ENCODE measurements around the gene RIMS1.

DNA sequence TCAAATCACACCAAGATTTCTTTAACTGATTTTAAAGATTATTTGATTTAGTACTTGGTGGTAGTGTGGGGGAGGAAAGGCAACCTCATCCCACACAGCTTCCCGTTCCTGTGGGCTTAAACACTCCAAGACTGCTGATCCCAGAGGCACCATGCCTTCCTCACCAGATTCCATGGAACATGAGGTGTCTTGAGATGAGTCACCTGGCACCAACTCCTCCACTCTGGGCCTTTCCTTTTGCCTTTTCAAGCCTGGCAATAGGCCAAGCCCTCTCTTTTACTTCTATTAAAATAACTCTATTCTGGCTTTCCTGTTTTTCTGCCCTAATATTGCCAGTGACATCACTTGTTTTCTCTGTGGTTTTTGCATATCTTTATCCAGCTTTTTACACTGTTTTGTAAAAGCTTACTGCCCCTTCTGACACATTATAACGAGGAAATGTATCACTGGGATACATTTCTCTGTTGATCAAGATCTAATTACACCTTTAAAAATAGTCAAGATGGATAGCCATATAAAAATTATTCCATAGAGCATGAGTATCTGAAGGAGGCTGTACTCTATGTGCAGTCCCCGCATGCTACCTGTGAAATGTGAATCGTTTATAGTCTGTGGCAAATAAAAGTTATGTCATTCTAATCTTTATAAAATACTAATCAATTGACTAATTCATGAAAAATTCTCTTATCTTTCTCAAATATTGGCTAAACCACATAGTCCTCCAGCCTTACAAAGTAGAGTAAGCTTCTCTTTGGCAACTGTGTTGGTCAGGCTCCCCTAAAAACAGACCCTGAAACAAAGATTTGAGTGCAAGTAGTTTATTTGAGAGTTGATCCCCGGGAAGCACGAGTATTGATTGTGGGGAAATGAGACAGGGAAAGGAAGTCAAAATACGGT, 477.7 kb downstream of the RIMS1 start:
- TF ChIP-seq GABPA (IDR thresholded peaks at IDR 0.05 in 1 of 2, conservative IDR thresholded peaks at IDR 0.05 in 1 of 2): no peak
- TF ChIP-seq, protein P1, sequence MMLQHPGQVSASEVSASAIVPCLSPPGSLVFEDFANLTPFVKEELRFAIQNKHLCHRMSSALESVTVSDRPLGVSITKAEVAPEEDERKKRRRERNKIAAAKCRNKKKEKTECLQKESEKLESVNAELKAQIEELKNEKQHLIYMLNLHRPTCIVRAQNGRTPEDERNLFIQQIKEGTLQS (IDR thresholded peaks at IDR 0.05): no peak
- TF ChIP-seq, protein P2, sequence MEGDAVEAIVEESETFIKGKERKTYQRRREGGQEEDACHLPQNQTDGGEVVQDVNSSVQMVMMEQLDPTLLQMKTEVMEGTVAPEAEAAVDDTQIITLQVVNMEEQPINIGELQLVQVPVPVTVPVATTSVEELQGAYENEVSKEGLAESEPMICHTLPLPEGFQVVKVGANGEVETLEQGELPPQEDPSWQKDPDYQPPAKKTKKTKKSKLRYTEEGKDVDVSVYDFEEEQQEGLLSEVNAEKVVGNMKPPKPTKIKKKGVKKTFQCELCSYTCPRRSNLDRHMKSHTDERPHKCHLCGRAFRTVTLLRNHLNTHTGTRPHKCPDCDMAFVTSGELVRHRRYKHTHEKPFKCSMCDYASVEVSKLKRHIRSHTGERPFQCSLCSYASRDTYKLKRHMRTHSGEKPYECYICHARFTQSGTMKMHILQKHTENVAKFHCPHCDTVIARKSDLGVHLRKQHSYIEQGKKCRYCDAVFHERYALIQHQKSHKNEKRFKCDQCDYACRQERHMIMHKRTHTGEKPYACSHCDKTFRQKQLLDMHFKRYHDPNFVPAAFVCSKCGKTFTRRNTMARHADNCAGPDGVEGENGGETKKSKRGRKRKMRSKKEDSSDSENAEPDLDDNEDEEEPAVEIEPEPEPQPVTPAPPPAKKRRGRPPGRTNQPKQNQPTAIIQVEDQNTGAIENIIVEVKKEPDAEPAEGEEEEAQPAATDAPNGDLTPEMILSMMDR (IDR thresholded peaks at IDR 0.05; ENCODE audit: low read depth, low read length, missing input control): no peak

Measured in liver (tissue), 3 donors.